H1 (cell line): Measurements from ENCODE around the gene GRAMD1B. TPM values are rescaled to one million over a fixed set of nuclear protein-coding genes. Genes with fewer than 3 reads are reported as not detected.

ENCODE experiments used
- CTCF ChIA-PET: fragments of 300-600 bp; sonication (Branson Sonifier 250); formaldehyde crosslinking; loops from one replicate; lab custom pipeline; 2021; ENCODE audit not compliant: partially characterized antibody; lab: Charles Lee
- POLR2A ChIA-PET: fragments of 300-600 bp; sonication (Branson Sonifier 250); formaldehyde crosslinking; loops from one replicate; lab custom pipeline; 2021; ENCODE audit warnings: inconsistent platforms; ENCODE audit not compliant: partially characterized antibody; lab: Charles Lee
- DNase-seq, 2 experiments: peaks; one replicate each; pipeline versions ENCODE4 v3.0.0 to v3.0.0-alpha.2; 2010 to 2022; ENCODE audit warnings: low spot score in 2 of 2, low read depth in 1 of 2, mixed read lengths in 1 of 2
- FAIRE-seq: peaks from 2 replicates; lab custom pipeline; 2011; peaks lifted over from hg19 to GRCh38; lab: Jason Lieb, UNC
- H2AFZ ChIP-seq: 2 replicates; pipeline ENCODE4 v1.8.1; 2012; ENCODE audit warnings: low read length, inconsistent platforms
- H2AK5ac ChIP-seq: 2 replicates; pipeline ENCODE4 v1.6.1; 2013; ENCODE audit warnings: low read depth, low read length
- H2BK120ac ChIP-seq: replicated peaks from 2 replicates; pipeline ENCODE3; 2013; ENCODE audit warnings: low read depth, low read length, inconsistent platforms
- H2BK12ac ChIP-seq: 2 replicates; pipeline ENCODE4 v1.6.1; 2013; ENCODE audit warnings: low read depth, low read length
- H2BK15ac ChIP-seq: 2 replicates; pipeline ENCODE4 v1.6.1; 2013; ENCODE audit warnings: low read length
- H2BK20ac ChIP-seq: 2 replicates; pipeline ENCODE4 v1.6.1; 2013; ENCODE audit warnings: low read length
- H2BK5ac ChIP-seq: 2 replicates; pipeline ENCODE4 v1.6.1; 2013; ENCODE audit warnings: low read depth, low read length
- H3K14ac ChIP-seq: 2 replicates; pipeline ENCODE4 v1.6.1; 2013; ENCODE audit warnings: inconsistent platforms; ENCODE audit not compliant: insufficient read length
- H3K18ac ChIP-seq: 2 replicates; pipeline ENCODE4 v1.6.1; 2013; ENCODE audit warnings: low read length; ENCODE audit errors: extremely low read depth
- H3K23ac ChIP-seq: 2 replicates; pipeline ENCODE4 v1.6.1; 2013; ENCODE audit warnings: inconsistent platforms; ENCODE audit not compliant: insufficient read length
- H3K23me2 ChIP-seq: 2 replicates; pipeline ENCODE4 v1.6.1; 2013; ENCODE audit warnings: low read depth, low read length
- H3K27ac ChIP-seq: 2 replicates; pipeline ENCODE4 v1.6.1; 2011; ENCODE audit warnings: low read depth, low read length, inconsistent platforms
- H3K27me3 ChIP-seq, 4 experiments: replicated peaks in 1 of 4; 1 replicate in 1 of 4; 2 replicates in 3 of 4; pipeline versions ENCODE4 v1.6.1 to v1.8.1; 2011 to 2013; ENCODE audit warnings: low read length in 3 of 4, mild to moderate bottlenecking in 3 of 4, inconsistent platforms in 2 of 4, mixed read lengths in 2 of 4, moderate library complexity in 1 of 4; ENCODE audit not compliant: control insufficient read depth in 3 of 4, insufficient read depth in 3 of 4; ENCODE audit errors: extremely low read depth in 1 of 4
- H3K36me3 ChIP-seq, 4 experiments: 2 replicates each; pipeline versions ENCODE4 v1.6.1 to v1.8.1; 2011 to 2013; ENCODE audit warnings: mild to moderate bottlenecking in 4 of 4, low read length in 3 of 4, moderate library complexity in 2 of 4, control low read depth in 1 of 4, inconsistent platforms in 1 of 4; ENCODE audit not compliant: insufficient read depth in 4 of 4, control insufficient read depth in 2 of 4
- H3K4ac ChIP-seq: replicated peaks from 2 replicates; pipeline ENCODE3; 2013; ENCODE audit warnings: low read length, low read depth, mixed read lengths, inconsistent platforms; ENCODE audit not compliant: insufficient read length
- H3K4me1 ChIP-seq, 4 experiments: replicated peaks in 1 of 4; 1 replicate in 1 of 4; 2 replicates in 3 of 4; pipeline versions ENCODE4 v1.6.1 to v1.8.1; 2011 to 2013; ENCODE audit warnings: low read length in 3 of 4, inconsistent platforms in 2 of 4, mixed read lengths in 1 of 4; ENCODE audit not compliant: insufficient read depth in 4 of 4, control insufficient read depth in 3 of 4
- H3K4me2 ChIP-seq, 2 experiments: 2 replicates each; pipeline versions ENCODE4 v1.6.1 to v1.8.1; 2011 to 2013; ENCODE audit warnings: low read depth in 2 of 2, low read length in 2 of 2, control low read depth in 1 of 2, inconsistent platforms in 1 of 2, mild to moderate bottlenecking in 1 of 2; ENCODE audit not compliant: insufficient read depth in 1 of 2
- H3K4me3 ChIP-seq, 4 experiments: fragments of 200-600, 300-600 bp in 1 of 4; sonication (generic), shearing (Covaris generic), sonication (Bioruptor Twin) in 1 of 4; 2 replicates each; pipeline versions ENCODE4 v1.5.1 to v1.8.1; 2011 to 2016; ENCODE audit warnings: low read length in 4 of 4, low read depth in 3 of 4, control low read depth in 2 of 4, inconsistent platforms in 2 of 4, mild to moderate bottlenecking in 2 of 4, mixed read lengths in 1 of 4, moderate library complexity in 1 of 4; ENCODE audit not compliant: insufficient read depth in 2 of 4; ENCODE audit errors: extremely low read depth in 1 of 4
- H3K56ac ChIP-seq: replicated peaks from 2 replicates; pipeline ENCODE3; 2013; ENCODE audit warnings: low read depth, mild to moderate bottlenecking, mixed read lengths, low read length, inconsistent platforms; ENCODE audit not compliant: insufficient read length
- H3K79me1 ChIP-seq: 2 replicates; pipeline ENCODE4 v1.6.1; 2013; ENCODE audit warnings: low read depth, low read length, control low read depth
- H3K79me2 ChIP-seq, 2 experiments: 2 replicates each; pipeline versions ENCODE4 v1.6.1 to v1.8.1; 2012 to 2013; ENCODE audit warnings: low read length in 2 of 2, mild to moderate bottlenecking in 2 of 2, inconsistent platforms in 1 of 2; ENCODE audit not compliant: insufficient read depth in 2 of 2, control insufficient read depth in 1 of 2
- H3K9ac ChIP-seq, 4 experiments: replicated peaks in 1 of 4; 1 replicate in 1 of 4; 2 replicates in 3 of 4; pipeline versions ENCODE4 v1.6.1 to v1.8.1; 2011 to 2013; ENCODE audit warnings: low read depth in 3 of 4, low read length in 3 of 4, control low read depth in 2 of 4, mild to moderate bottlenecking in 2 of 4, moderate library complexity in 2 of 4, inconsistent platforms in 1 of 4; ENCODE audit errors: extremely low read depth in 1 of 4
- H3K9me3 ChIP-seq, 2 experiments: 2 replicates each; pipeline versions ENCODE4 v1.6.1 to v1.8.1; 2012 to 2013; ENCODE audit warnings: mild to moderate bottlenecking in 2 of 2, moderate library complexity in 2 of 2, control low read depth in 1 of 2, inconsistent platforms in 1 of 2, low read depth in 1 of 2, low read length in 1 of 2, mixed read lengths in 1 of 2; ENCODE audit not compliant: insufficient read depth in 2 of 2
- H4K20me1 ChIP-seq, 2 experiments: replicated peaks in 1 of 2; 2 replicates each; pipeline versions ENCODE3 to v1.8.1; 2011 to 2013; ENCODE audit warnings: inconsistent platforms in 2 of 2, low read length in 2 of 2, mild to moderate bottlenecking in 1 of 2; ENCODE audit not compliant: insufficient read depth in 2 of 2, control insufficient read depth in 1 of 2
- H4K5ac ChIP-seq: 2 replicates; pipeline ENCODE4 v1.6.1; 2013; ENCODE audit warnings: low read length, low read depth, mixed read lengths, inconsistent platforms; ENCODE audit not compliant: insufficient read length
- H4K8ac ChIP-seq: 2 replicates; pipeline ENCODE4 v1.8.0; 2013; ENCODE audit warnings: mild to moderate bottlenecking, moderate library complexity, low read length, inconsistent platforms; ENCODE audit not compliant: insufficient read depth; ENCODE audit errors: extremely low read depth
- H4K91ac ChIP-seq: replicated peaks from 2 replicates; pipeline ENCODE3; 2013; ENCODE audit warnings: low read length, mixed read lengths, inconsistent platforms; ENCODE audit not compliant: insufficient read length
- RAD21 ChIP-seq, 2 experiments: IDR thresholded peaks in 1 of 2; conservative IDR thresholded peaks in 1 of 2; 2 replicates each; pipeline ENCODE4 v1.6.1; 2011; ENCODE audit warnings: low read depth in 2 of 2, low read length in 2 of 2, improper control_type of control experiment in 1 of 2, inconsistent platforms in 1 of 2, mild to moderate bottlenecking in 1 of 2, moderate library complexity in 1 of 2
- RFX5 ChIP-seq: IDR thresholded peaks from 2 replicates; pipeline ENCODE4 v1.6.1; 2011; ENCODE audit warnings: low read depth, low read length, improper control_type of control experiment, borderline replicate concordance
- WGBS, 2 experiments: shearing (Covaris generic) in 1 of 2; methylation state at CpG; one replicate each; pipeline versions ENCODE4 v1.1.6 to v1.1.7; 2013 to 2015; ENCODE audit warnings: low lambda C conversion rate in 2 of 2, mixed read lengths in 2 of 2, inconsistent platforms in 1 of 2, low coverage in 1 of 2, missing lambda C conversion rate in 1 of 2; ENCODE audit not compliant: insufficient replicate concordance in 2 of 2, insufficient coverage in 1 of 2, insufficient read length in 1 of 2; ENCODE audit errors: extremely low coverage in 1 of 2, missing lambda C conversion rate in 1 of 2; 5-methylcytosine and 5-hydroxymethylcytosine counted together
- polyA plus RNA-seq, 7 experiments: library from polyadenylated mRNA; depleted of rRNA in 3 of 7; stranded (reverse) in 5 of 7; unstranded in 2 of 7; fragments of >200 nt in 5 of 7; fragments of 200-250 nt in 2 of 7; gene quantifications; 1 replicate in 5 of 7; 2 replicates in 1 of 7; 4 replicates in 1 of 7; pipeline versions ENCODE4 v1.2.1 to v1.2.3, GENCODE V29; 2011 to 2013; ENCODE audit warnings: missing spikeins in 2 of 7, mixed read lengths in 2 of 7
- total RNA-seq: library from RNA; stranded (reverse); fragmentation: NEBNext Ultra II Directional; extraction: Animal tissue kit (Norgen Biotek cat#: 25700); gene quantifications from 2 replicates; pipeline ENCODE4 v1.2.1, GENCODE V29; 2021

GRAMD1B gene
- total and polyA plus RNA-seq, 2 of the 8 experiments (the other 6 are each of a cell fraction or from before 2014, with no cell fraction given), result 10.1 to 21.2 TPM

GRCh38 chr11:123405123-123405592 lies 24.9 kb upstream of the GRAMD1B start:
- Histone ChIP-seq H3K23ac (no peak overlapping the region), H2BK120ac (no peak overlapping the region), H2BK12ac (no peak overlapping the region), H3K79me2 (no peaks in the 10 kb centered on the region), H2BK15ac (no peak overlapping the region), H3K4me2 (no peak overlapping the region), H3K18ac (no peak overlapping the region), H3K56ac (no peak overlapping the region)
- 44% methylated on average over 5 of the region's 5 CpGs; no CpG with 5 or more reads in 1 of the 2 experiments for WGBS, 2 experiments
- CTCF ChIA-PET, result interaction anchor here (0.8 to 6.2 kb wide), 7 partner anchors 12 to 302 kb away, joined by 3 to 74 read pairs (median 3); no protein-coding TSS in a partner anchor
- TF ChIP-seq RAD21 (IDR thresholded peaks at IDR 0.05 in 1 of 2, conservative IDR thresholded peaks at IDR 0.05 in 1 of 2; ENCODE audit: low read depth in 2 of 2, low read length in 2 of 2), result 0 out of 4 replicates have a peak, but pooled peaks of 1 of the 2 experiments have one; percentile 0
- no peak for TF ChIP-seq RFX5
- TF ChIP-seq, all 59 proteins: peak for 1
- H3K23me2 ChIP-seq, result peaks cover 2% of the 10 kb centered on the region; the same call in 1 of the 2 replicates
- H3K27me3 ChIP-seq, result peaks cover 0 to 6% (median under 1%) of the 10 kb centered on the region in 4 experiments; a peak in 4 of 7 replicates
- H3K4me1 ChIP-seq, result peaks cover 0 to 21% (median 7%) of the 10 kb centered on the region in 4 experiments; a peak in 6 of 7 replicates
- H2AK5ac ChIP-seq, result no peak overlapping the region
- H2AFZ ChIP-seq, result no peak overlapping the region
- H3K4ac ChIP-seq, result no peak overlapping the region
- H4K20me1 ChIP-seq, result no peaks in the 10 kb centered on the region
- POLR2A ChIA-PET, result no interaction called here
- no peaks in the 10 kb centered on the region for H3K9me3 ChIP-seq
- DNase-seq (no peak), FAIRE-seq (no peak)
- no peak overlapping the region for H2BK20ac ChIP-seq
- H3K4me3 ChIP-seq, result no peak overlapping the region
- H3K27ac ChIP-seq, result no peak overlapping the region
- H4K5ac ChIP-seq, result no peak overlapping the region
- no peak overlapping the region for H4K8ac ChIP-seq
- no peaks in the 10 kb centered on the region for H3K79me1 ChIP-seq
- no peak overlapping the region for H4K91ac ChIP-seq
- no peak overlapping the region for H3K9ac ChIP-seq
- H3K36me3 ChIP-seq, result no peaks in the 10 kb centered on the region
- no peak overlapping the region for H2BK5ac ChIP-seq
- no peak overlapping the region for H3K14ac ChIP-seq
